Coronary artery (tissue), 2 donors: ENCODE measurements around the gene UBR4.

ENCODE experiments used
- DNase-seq: peaks from one replicate; pipeline ENCODE4 v3.0.0-alpha.2; 2017; ENCODE audit warnings: low spot score
- H3K27ac ChIP-seq, 2 donors: fragments of 200-600 bp; sonication (generic); one replicate each; pipeline ENCODE4 v1.5.1; 2016 to 2019
- H3K4me3 ChIP-seq: fragments of 200-600 bp; sonication (generic); 2 replicates; pipeline ENCODE4 v1.5.1; 2016; ENCODE audit warnings: mild to moderate bottlenecking, moderate library complexity
- CTCF ChIP-seq: fragments of 200-600 bp; sonication (generic); IDR thresholded peaks from one replicate; pipeline ENCODE4 v1.5.1; 2019; ENCODE audit warnings: antibody characterized with exemption

UBR4 gene

GRCh38 chr1:19035377-19036040, 174.6 kb downstream of the UBR4 start:
- no peak for DNase-seq
- no peak for TF ChIP-seq CTCF
- Histone ChIP-seq H3K4me3 (no peak overlapping the region), H3K27ac (no peak overlapping the region)

- H3K4me3 ChIP-seq, result no peak overlapping the region
- no peak overlapping the region for H3K27ac ChIP-seq
- no peak for DNase-seq
- TF ChIP-seq CTCF, result no peak
These were observed 175.3 kb downstream of the UBR4 start for GRCh38 chr1:19034721-19035120.

DNA sequence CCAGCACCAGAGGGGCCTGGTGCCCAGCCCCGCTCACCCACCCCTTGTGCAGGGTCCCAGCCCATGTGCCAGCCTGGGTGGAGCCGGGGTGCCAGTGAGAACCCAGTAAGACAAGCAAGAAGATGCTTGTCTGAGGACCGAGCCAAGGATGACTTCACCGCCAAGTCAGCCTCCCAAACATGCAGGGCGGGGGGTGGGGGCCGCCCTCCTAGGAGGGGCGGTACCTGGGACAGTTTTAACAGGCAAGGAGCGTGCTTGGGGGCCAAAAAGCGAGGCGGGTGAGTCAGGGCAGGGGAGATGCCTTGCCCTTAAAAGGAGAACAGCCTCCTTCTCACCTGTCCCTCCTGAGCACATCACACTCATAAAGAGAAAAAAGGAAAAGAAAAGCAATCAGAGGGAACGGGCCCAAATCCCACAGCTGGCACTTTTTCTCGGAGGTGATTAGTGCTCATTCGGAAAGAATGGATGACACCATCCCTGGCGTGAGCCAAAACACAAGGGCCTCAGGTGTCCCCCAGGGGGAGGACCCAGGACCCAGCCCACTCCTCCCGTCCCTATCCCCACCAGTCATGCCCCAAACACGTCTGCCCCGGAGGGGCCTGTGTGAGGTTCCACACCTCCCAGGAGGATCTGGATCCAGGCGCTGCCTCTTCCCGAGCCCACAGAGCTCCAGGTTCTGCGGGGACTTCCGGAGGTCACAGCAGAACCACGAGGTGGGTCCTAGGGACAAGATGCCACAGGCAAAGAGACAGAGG, 176.0 kb downstream of the UBR4 start:
- no peak for TF ChIP-seq CTCF
- no peak for DNase-seq
- Histone ChIP-seq H3K4me3 (no peak overlapping the region), H3K27ac (no peak overlapping the region)

DNA sequence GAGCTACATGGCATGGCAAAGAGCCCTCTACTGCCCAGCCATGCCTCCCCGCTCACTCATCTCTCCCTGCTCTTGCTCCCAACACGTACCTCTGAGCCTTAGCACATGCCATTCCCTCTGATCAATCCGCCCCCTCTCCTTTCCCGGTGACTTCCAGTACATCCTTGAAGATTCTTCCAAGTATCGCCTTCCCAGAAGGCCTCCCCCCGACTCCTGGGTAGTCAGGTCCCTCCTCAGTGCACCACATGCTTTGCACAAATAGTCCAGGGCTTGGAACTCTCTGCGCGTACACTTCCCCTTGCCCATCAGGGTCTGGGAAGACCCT, 176.6 kb downstream of the UBR4 start:
- Histone ChIP-seq H3K27ac (no peak overlapping the region), H3K4me3 (no peak overlapping the region)
- TF ChIP-seq CTCF, result no peak
- DNase-seq, result no peak

DNA sequence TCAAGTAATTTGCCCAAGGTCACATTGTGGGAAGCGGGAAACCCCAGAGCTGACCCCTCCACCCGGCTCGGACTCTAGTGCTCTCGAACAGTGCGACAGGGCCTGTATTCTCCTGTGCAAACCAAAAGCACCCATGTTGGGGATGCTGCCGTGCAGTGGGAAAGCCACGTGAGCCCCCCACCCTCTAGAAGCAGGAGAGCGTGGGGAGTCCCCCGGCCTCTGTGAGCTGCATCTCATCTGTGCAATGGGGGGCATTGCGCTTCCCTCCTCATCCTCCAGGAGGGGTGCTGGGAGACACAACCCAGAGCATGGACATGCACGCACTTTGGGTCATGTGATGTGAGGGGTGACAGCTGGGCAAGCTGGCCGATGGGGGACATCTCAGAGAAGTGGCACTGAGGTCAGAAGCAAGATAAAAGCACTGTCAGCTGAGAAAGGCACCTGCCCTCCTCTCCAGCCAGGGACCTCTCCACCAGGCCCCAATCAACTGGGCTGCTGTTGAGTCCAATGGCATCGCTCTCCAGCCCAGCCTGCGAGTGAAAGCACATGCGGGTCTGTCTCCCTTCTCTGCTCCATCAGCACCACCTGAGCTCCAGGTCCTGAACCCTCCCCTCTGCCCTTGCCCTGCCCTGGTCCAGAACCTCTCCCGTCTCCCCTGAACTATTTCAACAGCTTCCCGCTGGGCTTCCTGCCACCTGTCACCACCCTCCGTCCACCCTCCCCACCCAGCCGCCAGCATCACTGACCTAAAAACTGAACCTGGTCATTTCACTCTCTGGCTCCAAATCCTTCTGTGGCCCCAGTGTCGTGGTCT, 177.2 kb downstream of the UBR4 start:
- H3K27ac ChIP-seq, result no peak overlapping the region
- no peak overlapping the region for H3K4me3 ChIP-seq
- TF ChIP-seq CTCF, result no peak
- DNase-seq, result no peak

DNA sequence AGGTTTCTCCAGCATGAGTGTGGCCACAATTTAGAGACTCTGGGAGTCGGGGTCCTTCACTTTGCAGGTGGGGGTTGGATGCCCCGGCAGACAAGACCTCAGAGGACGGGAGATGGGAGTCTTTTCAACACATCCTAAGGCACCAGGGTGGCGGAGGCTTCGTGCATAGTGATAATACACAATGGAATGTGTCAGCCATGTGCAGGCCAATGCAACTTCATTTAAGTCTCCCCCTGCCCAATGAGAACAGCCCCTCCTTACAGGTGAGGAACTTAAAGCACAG, 177.7 kb downstream of the UBR4 start:
- no peak for DNase-seq
- Histone ChIP-seq H3K4me3 (no peak overlapping the region), H3K27ac (no peak overlapping the region)
- no peak for TF ChIP-seq CTCF
